K562 (cell line): Measurements from ENCODE around the gene TRAP1. TPM values are rescaled to one million over a fixed set of nuclear protein-coding genes. Genes with fewer than 3 reads are reported as not detected.

ENCODE experiments used
- ARID2 ChIP-seq: fragments of 450-650 bp; IDR thresholded peaks from 2 replicates; pipeline ENCODE4 v1.6.1; 2017; ENCODE audit warnings: antibody characterized with exemption, mild to moderate bottlenecking
- ATF1 ChIP-seq, 2 experiments: fragments of 450-650 bp in 1 of 2; IDR thresholded peaks; 2 replicates each; pipeline ENCODE4 v1.6.1; 2016; ENCODE audit warnings: missing compliant biosample characterization in 1 of 2, missing genetic modification characterization in 1 of 2
- C11orf30 ChIP-seq: fragments of 450-650 bp; IDR thresholded peaks from 2 replicates; pipeline ENCODE4 v1.6.1; 2016; ENCODE audit warnings: low read depth, mild to moderate bottlenecking
- CHD2 ChIP-seq: IDR thresholded peaks from 2 replicates; pipeline ENCODE4 v1.6.1; 2011; ENCODE audit warnings: low read depth, low read length
- FOSL1 ChIP-seq: fragments of 200-800 bp; sonication (Bioruptor generic); conservative IDR thresholded peaks from 2 replicates; pipeline ENCODE4 v1.6.1; 2016; ENCODE audit warnings: missing genetic modification characterization, missing compliant biosample characterization
- GATAD2B ChIP-seq: fragments of 450-650 bp; IDR thresholded peaks from 2 replicates; pipeline ENCODE4 v1.6.1; 2017; ENCODE audit warnings: mild to moderate bottlenecking, borderline replicate concordance
- HNRNPH1 ChIP-seq: fragments of 200-400 bp; formaldehyde crosslinking; optimal IDR thresholded peaks from 2 replicates; pipeline ENCODE3; 2017; ENCODE audit warnings: low read depth, mild to moderate bottlenecking, low read length, moderate library complexity
- KAT7 ChIP-seq: sonication (generic); formaldehyde crosslinking; IDR thresholded peaks from 2 replicates; pipeline ENCODE4 v1.8.0; 2022; ENCODE audit warnings: missing genetic modification reagents, mild to moderate bottlenecking, borderline replicate concordance
- MEIS2 ChIP-seq: fragments of 450-650 bp; IDR thresholded peaks from 2 replicates; pipeline ENCODE4 v1.6.1; 2014; ENCODE audit warnings: mild to moderate bottlenecking; ENCODE audit not compliant: partially characterized antibody
- MTA3 ChIP-seq: fragments of 450-650 bp; formaldehyde crosslinking; IDR thresholded peaks from 2 replicates; pipeline ENCODE4 v1.6.1; 2017; ENCODE audit warnings: mild to moderate bottlenecking, borderline replicate concordance
- NFRKB ChIP-seq: fragments of 450-650 bp; IDR thresholded peaks from 2 replicates; pipeline ENCODE4 v1.6.1; 2016; ENCODE audit warnings: low read depth
- RCOR1 ChIP-seq, 2 experiments: IDR thresholded peaks; 2 replicates each; pipeline ENCODE4 v1.6.1; 2012; ENCODE audit warnings: low read depth in 2 of 2, low read length in 2 of 2, borderline replicate concordance in 1 of 2, improper control_type of control experiment in 1 of 2
- TCF3 ChIP-seq: sonication (generic); formaldehyde crosslinking; IDR thresholded peaks from 2 replicates; pipeline ENCODE4 v1.4.0; 2020; ENCODE audit warnings: mild to moderate bottlenecking, missing genetic modification reagents
- USF1 ChIP-seq: sonication (generic); formaldehyde crosslinking; IDR thresholded peaks from 2 replicates; pipeline ENCODE4 v1.9.0; 2022; ENCODE audit warnings: mild to moderate bottlenecking, missing genetic modification reagents
- ZBTB26 ChIP-seq: fragments of 450-650 bp; formaldehyde crosslinking; IDR thresholded peaks from 2 replicates; pipeline ENCODE4 v1.4.0; 2022; ENCODE audit warnings: missing genetic modification characterization
- ZNF274 ChIP-seq: IDR thresholded peaks from 2 replicates; pipeline ENCODE4 v1.6.1; 2011; ENCODE audit warnings: low read depth, mild to moderate bottlenecking, low read length, moderate library complexity, borderline replicate concordance
- ZNF668 ChIP-seq: fragments of 250-450 bp; sonication (Bioruptor Pico); IDR thresholded peaks from 2 replicates; pipeline ENCODE4 v1.8.0; 2022; ENCODE audit warnings: mild to moderate bottlenecking, inconsistent platforms
- polyA plus RNA-seq, 8 experiments: library from polyadenylated mRNA; depleted of rRNA in 4 of 8; stranded (reverse) in 5 of 8; unstranded in 3 of 8; fragments of >200 nt; fragmentation: Nextera tagmentation in 2 of 8; fragmentation: Illumina TruSeq in 1 of 8; extraction: Ambion mirVana in 2 of 8; extraction: Trizol in 1 of 8; gene quantifications; 2 replicates each; pipeline versions ENCODE4 v1.2.1 to v1.2.3, GENCODE V29; 2011 to 2014; ENCODE audit warnings: inconsistent platforms in 1 of 8, missing spikeins in 1 of 8
- total RNA-seq, 7 experiments: library from RNA; depleted of rRNA in 6 of 7; stranded (reverse); fragments of >200 nt in 6 of 7; fragmentation: Illumina TruSeq in 2 of 7; extraction: Trizol in 2 of 7; gene quantifications; 2 replicates each; pipeline versions ENCODE4 v1.2.1 to v1.2.3, GENCODE V29; 2011 to 2021; ENCODE audit warnings: low replicate concordance in 1 of 7
- TF ChIP-seq, protein P1 (sequence below), 2 experiments: fragments of 150-350 bp in 1 of 2; IDR thresholded peaks; 2 replicates each; pipeline ENCODE4 v1.6.1; 2012 to 2016; ENCODE audit warnings: low read depth in 2 of 2, low read length in 2 of 2, mild to moderate bottlenecking in 1 of 2, moderate library complexity in 1 of 2
- TF ChIP-seq, protein P2 (sequence below), 2 experiments: IDR thresholded peaks; 2 replicates each; pipeline ENCODE4 v1.6.1; 2011; ENCODE audit warnings: borderline replicate concordance in 1 of 2, control low read depth in 1 of 2, low read depth in 1 of 2, low read length in 1 of 2, mild to moderate bottlenecking in 1 of 2, mixed read lengths in 1 of 2, moderate library complexity in 1 of 2; ENCODE audit not compliant: insufficient read depth in 1 of 2, insufficient read length in 1 of 2, poor library complexity in 1 of 2, severe bottlenecking in 1 of 2; ENCODE audit errors: extremely low read depth in 1 of 2
- TF ChIP-seq, protein P3 (sequence below): sonication (generic); formaldehyde crosslinking; IDR thresholded peaks from 2 replicates; pipeline ENCODE4 v1.5.0; 2020; ENCODE audit warnings: missing genetic modification reagents

The TRAP1 gene
- total and polyA plus RNA-seq, 9 of the 15 experiments (the other 6 are each of a cell fraction or from before 2014, with no cell fraction given): 19.1 to 436 (median 301) TPM

DNA sequence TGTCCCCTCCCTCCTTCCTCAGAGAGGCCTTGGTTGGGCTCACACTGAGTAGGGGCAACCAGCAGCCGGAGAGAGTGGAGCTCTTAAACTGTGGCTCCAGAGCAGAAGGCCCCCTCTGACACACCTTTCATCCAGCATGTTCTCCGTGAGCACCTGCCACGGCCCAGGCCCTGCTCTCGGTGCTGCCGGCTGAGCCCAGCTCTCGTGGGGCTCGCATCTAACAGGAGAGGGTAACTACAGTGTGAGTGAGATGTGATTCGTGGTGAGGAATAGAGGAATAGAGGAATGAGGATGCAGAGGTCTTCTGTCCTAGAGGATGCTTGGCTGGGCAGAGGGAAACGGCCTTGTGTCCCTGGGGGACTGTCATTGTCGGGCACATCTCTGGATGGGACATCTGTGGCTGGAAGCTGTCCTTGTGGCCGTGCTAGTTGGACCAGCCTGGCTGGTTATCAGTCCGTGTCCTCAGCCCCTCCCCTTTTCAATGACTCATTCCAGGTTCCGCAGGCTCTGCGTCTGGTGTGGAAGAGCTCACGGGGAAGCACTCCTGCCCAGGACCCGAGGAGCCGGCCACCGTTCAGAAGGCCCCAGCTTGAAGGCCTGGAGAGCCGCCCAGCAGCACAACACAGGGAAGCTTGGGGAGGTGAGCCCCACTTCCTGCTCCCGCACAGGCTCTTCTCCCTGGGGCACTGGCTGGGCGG, 74.8 kb downstream of the TRAP1 start (continued):
- no peak for TF ChIP-seq GATAD2B
- TF ChIP-seq C11orf30: no peak
- no peak for TF ChIP-seq ATF1 (CRISPR knock-in tag; IDR thresholded peaks at IDR 0.05)
- 0 out of 2 replicates have a peak, but pooled peaks have one; percentile 14 for TF ChIP-seq ATF1 (tag; IDR thresholded peaks at IDR 0.05)
- peak in 1 of 2 experiments; percentile 31; a peak in 1 of 4 replicates for TF ChIP-seq RCOR1 (IDR thresholded peaks at IDR 0.05; ENCODE audit: borderline replicate concordance in 1 of 2, low read depth in 2 of 2, low read length in 2 of 2)
- TF ChIP-seq, protein P1, sequence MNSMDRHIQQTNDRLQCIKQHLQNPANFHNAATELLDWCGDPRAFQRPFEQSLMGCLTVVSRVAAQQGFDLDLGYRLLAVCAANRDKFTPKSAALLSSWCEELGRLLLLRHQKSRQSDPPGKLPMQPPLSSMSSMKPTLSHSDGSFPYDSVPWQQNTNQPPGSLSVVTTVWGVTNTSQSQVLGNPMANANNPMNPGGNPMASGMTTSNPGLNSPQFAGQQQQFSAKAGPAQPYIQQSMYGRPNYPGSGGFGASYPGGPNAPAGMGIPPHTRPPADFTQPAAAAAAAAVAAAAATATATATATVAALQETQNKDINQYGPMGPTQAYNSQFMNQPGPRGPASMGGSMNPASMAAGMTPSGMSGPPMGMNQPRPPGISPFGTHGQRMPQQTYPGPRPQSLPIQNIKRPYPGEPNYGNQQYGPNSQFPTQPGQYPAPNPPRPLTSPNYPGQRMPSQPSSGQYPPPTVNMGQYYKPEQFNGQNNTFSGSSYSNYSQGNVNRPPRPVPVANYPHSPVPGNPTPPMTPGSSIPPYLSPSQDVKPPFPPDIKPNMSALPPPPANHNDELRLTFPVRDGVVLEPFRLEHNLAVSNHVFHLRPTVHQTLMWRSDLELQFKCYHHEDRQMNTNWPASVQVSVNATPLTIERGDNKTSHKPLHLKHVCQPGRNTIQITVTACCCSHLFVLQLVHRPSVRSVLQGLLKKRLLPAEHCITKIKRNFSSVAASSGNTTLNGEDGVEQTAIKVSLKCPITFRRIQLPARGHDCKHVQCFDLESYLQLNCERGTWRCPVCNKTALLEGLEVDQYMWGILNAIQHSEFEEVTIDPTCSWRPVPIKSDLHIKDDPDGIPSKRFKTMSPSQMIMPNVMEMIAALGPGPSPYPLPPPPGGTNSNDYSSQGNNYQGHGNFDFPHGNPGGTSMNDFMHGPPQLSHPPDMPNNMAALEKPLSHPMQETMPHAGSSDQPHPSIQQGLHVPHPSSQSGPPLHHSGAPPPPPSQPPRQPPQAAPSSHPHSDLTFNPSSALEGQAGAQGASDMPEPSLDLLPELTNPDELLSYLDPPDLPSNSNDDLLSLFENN (IDR thresholded peaks at IDR 0.05; ENCODE audit: low read depth in 2 of 2, low read length in 2 of 2): no peak
- TF ChIP-seq NFRKB: no peak
- no peak for TF ChIP-seq ZNF274
- peak; percentile 26; the same call in 1 of the 2 replicates for TF ChIP-seq TCF3
- TF ChIP-seq MTA3: 0 out of 2 replicates have a peak, but pooled peaks have one; percentile 20
- no peak for TF ChIP-seq CHD2
- no peak for TF ChIP-seq HNRNPH1
- TF ChIP-seq, protein P2, sequence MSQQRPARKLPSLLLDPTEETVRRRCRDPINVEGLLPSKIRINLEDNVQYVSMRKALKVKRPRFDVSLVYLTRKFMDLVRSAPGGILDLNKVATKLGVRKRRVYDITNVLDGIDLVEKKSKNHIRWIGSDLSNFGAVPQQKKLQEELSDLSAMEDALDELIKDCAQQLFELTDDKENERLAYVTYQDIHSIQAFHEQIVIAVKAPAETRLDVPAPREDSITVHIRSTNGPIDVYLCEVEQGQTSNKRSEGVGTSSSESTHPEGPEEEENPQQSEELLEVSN (IDR thresholded peaks at IDR 0.05; ENCODE audit: borderline replicate concordance in 1 of 2, extremely low read depth in 1 of 2, insufficient read depth in 1 of 2, insufficient read length in 1 of 2, low read depth in 1 of 2, low read length in 1 of 2, poor library complexity in 1 of 2, severe bottlenecking in 1 of 2): no peak
- TF ChIP-seq KAT7 (CRISPR knock-in tag): no peak
- TF ChIP-seq ZNF668 (CRISPR knock-in tag): no peak
- no peak for TF ChIP-seq ZBTB26 (CRISPR knock-in tag)
- TF ChIP-seq FOSL1: peak; percentile 93
- TF ChIP-seq ARID2: no peak
- TF ChIP-seq MEIS2: no peak
- TF ChIP-seq USF1 (CRISPR knock-in tag): 0 out of 2 replicates have a peak, but pooled peaks have one; percentile 5
- TF ChIP-seq, protein P3, sequence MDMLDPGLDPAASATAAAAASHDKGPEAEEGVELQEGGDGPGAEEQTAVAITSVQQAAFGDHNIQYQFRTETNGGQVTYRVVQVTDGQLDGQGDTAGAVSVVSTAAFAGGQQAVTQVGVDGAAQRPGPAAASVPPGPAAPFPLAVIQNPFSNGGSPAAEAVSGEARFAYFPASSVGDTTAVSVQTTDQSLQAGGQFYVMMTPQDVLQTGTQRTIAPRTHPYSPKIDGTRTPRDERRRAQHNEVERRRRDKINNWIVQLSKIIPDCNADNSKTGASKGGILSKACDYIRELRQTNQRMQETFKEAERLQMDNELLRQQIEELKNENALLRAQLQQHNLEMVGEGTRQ (CRISPR knock-in tag): no peak
